SU-DHL-6 (cell line): Measurements from ENCODE around the gene RPS6KB2.

Experiments
- H2AFZ ChIP-seq: fragments of 200-600 bp; sonication (generic); 2 replicates; pipeline ENCODE4 v1.6.1; 2014; ENCODE audit warnings: low read depth, mild to moderate bottlenecking, moderate library complexity, mixed read lengths, antibody characterized with exemption, low read length; ENCODE audit not compliant: severe bottlenecking
- H3F3A ChIP-seq: fragments of 200-600 bp; shearing (Covaris generic); 2 replicates; pipeline ENCODE4 v1.6.0; 2016; ENCODE audit warnings: antibody characterized with exemption, mild to moderate bottlenecking; ENCODE audit not compliant: insufficient read depth
- H3K27ac ChIP-seq: fragments of 200-600 bp; sonication (generic); 2 replicates; pipeline ENCODE4 v1.5.1; 2016; ENCODE audit warnings: low read depth, mild to moderate bottlenecking, low read length, moderate library complexity, mixed read lengths
- H3K27me3 ChIP-seq: fragments of 200-600 bp; sonication (generic), shearing (Covaris generic); 2 replicates; pipeline ENCODE4 v1.6.0; 2014; ENCODE audit warnings: mild to moderate bottlenecking, low read length
- H3K36me3 ChIP-seq: fragments of 200-600 bp; sonication (generic); 2 replicates; pipeline ENCODE4 v1.6.1; 2014; ENCODE audit warnings: mild to moderate bottlenecking, low read length, mixed read lengths
- H3K4me2 ChIP-seq: fragments of 300-600, 200-600 bp; shearing (Covaris generic), sonication (generic); 2 replicates; pipeline ENCODE4 v1.6.0; 2014; ENCODE audit warnings: low read length, low read depth, mild to moderate bottlenecking; ENCODE audit not compliant: poor library complexity, severe bottlenecking
- H3K4me3 ChIP-seq: fragments of 200-600 bp; sonication (generic); 2 replicates; pipeline ENCODE4 v1.5.1; 2014; ENCODE audit warnings: antibody characterized with exemption, low read length, mild to moderate bottlenecking, mixed read lengths; ENCODE audit not compliant: insufficient read depth, poor library complexity, severe bottlenecking
- H3K79me2 ChIP-seq: fragments of 200-600 bp; sonication (generic); 2 replicates; pipeline ENCODE4 v1.6.1; 2014; ENCODE audit warnings: mild to moderate bottlenecking, low read length, moderate library complexity; ENCODE audit not compliant: insufficient read depth
- H3K9ac ChIP-seq: fragments of 200-600 bp; sonication (generic); 2 replicates; pipeline ENCODE4 v1.7.0; 2014; ENCODE audit warnings: mild to moderate bottlenecking, low read length
- H3K9me2 ChIP-seq: fragments of 200-600 bp; sonication (generic); replicated peaks from 2 replicates; pipeline ENCODE4 v1.6.1; 2014; ENCODE audit warnings: low read length; ENCODE audit not compliant: insufficient read depth
- H3K9me3 ChIP-seq: fragments of 200-600 bp; sonication (generic); 2 replicates; pipeline ENCODE4 v1.6.1; 2014; ENCODE audit warnings: low read length, mixed read lengths; ENCODE audit not compliant: insufficient read depth
- H4K20me1 ChIP-seq: fragments of 200-600 bp; sonication (generic); 2 replicates; pipeline ENCODE4 v1.6.1; 2014; ENCODE audit warnings: low read depth, mild to moderate bottlenecking, antibody characterized with exemption, low read length, moderate library complexity, mixed read lengths
- CTCF ChIP-seq: fragments of 200-600 bp; sonication (generic); IDR thresholded peaks from one replicate; pipeline ENCODE4 v1.5.1; 2017; ENCODE audit warnings: antibody characterized with exemption, mild to moderate bottlenecking, low read length, moderate library complexity; ENCODE audit not compliant: insufficient read depth, poor library complexity, severe bottlenecking
- EZH2phosphoT487 ChIP-seq: fragments of 200-600 bp; sonication (generic), shearing (Covaris generic); conservative IDR thresholded peaks from 2 replicates; pipeline ENCODE4 v1.6.1; 2018; ENCODE audit warnings: mild to moderate bottlenecking, antibody characterized with exemption, low read length, moderate library complexity, mixed read lengths

The RPS6KB2 gene

DNA sequence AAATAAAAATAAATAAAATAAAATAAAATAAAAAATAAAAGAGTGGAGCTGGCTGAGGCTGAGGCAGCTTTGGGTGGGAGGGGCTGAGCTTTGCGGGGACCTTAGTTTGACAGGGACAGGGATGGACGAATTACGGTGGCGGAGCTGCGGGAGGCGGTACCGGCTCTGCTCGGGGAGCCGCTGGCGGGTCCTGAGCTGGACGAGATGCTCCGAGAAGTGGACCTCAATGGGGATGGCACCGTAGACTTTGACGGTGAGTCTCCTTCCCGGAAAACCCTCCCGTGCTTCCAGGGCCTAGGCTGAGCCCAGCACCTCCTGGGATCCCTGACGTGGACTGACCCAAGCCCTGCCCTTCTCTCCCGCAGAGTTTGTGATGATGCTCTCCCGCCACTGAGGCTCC lies 30.0 kb downstream of the RPS6KB2 start:
- H3K27me3 ChIP-seq = no peaks in the 10 kb centered on the region
- no peaks in the 10 kb centered on the region for H3K36me3 ChIP-seq
- no peaks in the 10 kb centered on the region for H3K9me2 ChIP-seq
- no peak overlapping the region for H2AFZ ChIP-seq
- no peaks in the 10 kb centered on the region for H3K79me2 ChIP-seq
- no peaks in the 10 kb centered on the region for H3K9me3 ChIP-seq
- TF ChIP-seq EZH2phosphoT487 (no peak), CTCF (no peak)
- peak overlapping the region; percentile 54; the same call in 1 of the 2 replicates for H3K9ac ChIP-seq
- H3F3A ChIP-seq = peaks cover 37% of the 10 kb centered on the region
- no peak overlapping the region for H3K4me3 ChIP-seq
- peak overlapping the region; percentile 99 for H3K27ac ChIP-seq
- no peaks in the 10 kb centered on the region for H4K20me1 ChIP-seq
- H3K4me2 ChIP-seq = no peak overlapping the region

- Histone ChIP-seq H3K36me3 (no peaks in the 10 kb centered on the region), H3K4me3 (no peak overlapping the region), H3K27me3 (no peaks in the 10 kb centered on the region), H4K20me1 (no peaks in the 10 kb centered on the region), H3K9me3 (no peaks in the 10 kb centered on the region), H3K27ac (peak overlapping the region; percentile 75), H3K4me2 (no peak overlapping the region), H3K9me2 (no peaks in the 10 kb centered on the region), H3F3A (peaks cover 73% of the 10 kb centered on the region), H3K9ac (no peak overlapping the region), H2AFZ (no peak overlapping the region), H3K79me2 (peaks cover 17% of the 10 kb centered on the region)
- TF ChIP-seq EZH2phosphoT487 (no peak), CTCF (no peak)
Measured at GRCh38 chr11:67463186-67463585, 34.9 kb downstream of the RPS6KB2 start.

- Histone ChIP-seq H3K36me3 (no peaks in the 10 kb centered on the region), H4K20me1 (no peaks in the 10 kb centered on the region), H3K79me2 (peaks cover 20% of the 10 kb centered on the region), H3F3A (peaks cover 69% of the 10 kb centered on the region), H3K27me3 (no peaks in the 10 kb centered on the region), H3K4me2 (peak overlapping the region; percentile 89), H2AFZ (no peak overlapping the region), H3K4me3 (peak overlapping the region; percentile 49), H3K27ac (peak overlapping the region; percentile 75), H3K9ac (peak overlapping the region; percentile 99), H3K9me2 (no peaks in the 10 kb centered on the region), H3K9me3 (no peaks in the 10 kb centered on the region)
- TF ChIP-seq EZH2phosphoT487 (no peak), CTCF (no peak)
Measured at GRCh38 chr11:67463680-67464410, 35.6 kb downstream of the RPS6KB2 start.
